Endothelial cell of umbilical vein (primary cell): ENCODE results near the gene LIMA1. TPM values are rescaled to one million over a fixed set of nuclear protein-coding genes. Genes with fewer than 3 reads are reported as not detected.
"Not testable (repeated sequence)": the region's sequence is repeated elsewhere in the genome, so short reads cannot be mapped to it uniquely, and the experiment has no call there.

Experiments
- BruUV-seq: library from RNA; stranded (reverse); fragments of 400-500 nt; replicated peaks from 2 replicates; lab custom pipeline; 2021; lab: Mats Ljungman, UMichigan
- CTCF ChIA-PET: fragments of 300-600, 350-600 bp; sonication (Branson Sonifier 250); formaldehyde crosslinking; loops from one replicate; lab custom pipeline; 2021; ENCODE audit warnings: antibody characterized with exemption, inconsistent platforms; lab: Charles Lee
- POLR2A ChIA-PET: fragments of 300-600, 350-600 bp; sonication (Branson Sonifier 250); formaldehyde crosslinking; loops from one replicate; lab custom pipeline; 2021; ENCODE audit warnings: antibody characterized with exemption, inconsistent platforms; lab: Charles Lee
- DNase-seq: peaks from one replicate; pipeline ENCODE4 v3.0.0-alpha.2; 2011; ENCODE audit warnings: low read depth, low spot score
- FAIRE-seq: peaks from 2 replicates; lab custom pipeline; 2011; peaks lifted over from hg19 to GRCh38; lab: Jason Lieb, UNC
- H2AFZ ChIP-seq: 2 replicates; pipeline ENCODE4 v1.6.0; 2012; ENCODE audit warnings: low read depth, low read length, control low read depth, inconsistent platforms
- H3K27ac ChIP-seq: 2 replicates; pipeline ENCODE4 v1.5.1; 2011; ENCODE audit warnings: low read depth, mild to moderate bottlenecking, control low read depth, low read length, moderate library complexity; ENCODE audit not compliant: insufficient read depth
- H3K27me3 ChIP-seq, 2 experiments: 2 replicates each; pipeline versions ENCODE4 v1.6.0 to v1.6.1; 2011; ENCODE audit warnings: low read length in 2 of 2, mixed read lengths in 1 of 2; ENCODE audit not compliant: control insufficient read depth in 2 of 2, insufficient read depth in 2 of 2
- H3K36me3 ChIP-seq, 2 experiments: 2 replicates in 1 of 2; 3 replicates in 1 of 2; pipeline ENCODE4 v1.5.1; 2011; ENCODE audit warnings: low read length in 2 of 2, mild to moderate bottlenecking in 1 of 2, moderate library complexity in 1 of 2; ENCODE audit not compliant: control insufficient read depth in 2 of 2, insufficient read depth in 2 of 2; ENCODE audit errors: extremely low read depth in 1 of 2
- H3K4me1 ChIP-seq: 3 replicates; pipeline ENCODE4 v1.5.1; 2011; ENCODE audit warnings: mild to moderate bottlenecking, low read length; ENCODE audit not compliant: control insufficient read depth, insufficient read depth; ENCODE audit errors: extremely low read depth
- H3K4me2 ChIP-seq: 2 replicates; pipeline ENCODE4 v1.6.1; 2011; ENCODE audit warnings: low read length, control low read depth, mixed read lengths; ENCODE audit not compliant: insufficient read depth
- H3K4me3 ChIP-seq, 3 experiments: fragments of 200-600 bp in 1 of 3; sonication (generic), shearing (Covaris generic) in 1 of 3; replicated peaks in 1 of 3; 2 replicates each; pipeline ENCODE4 v1.5.1; 2011 to 2016; ENCODE audit warnings: control low read depth in 3 of 3, low read length in 3 of 3, mild to moderate bottlenecking in 2 of 3, inconsistent platforms in 1 of 3, low read depth in 1 of 3, moderate library complexity in 1 of 3; ENCODE audit not compliant: insufficient read depth in 1 of 3
- H3K79me2 ChIP-seq: 2 replicates; pipeline ENCODE4 v1.6.0; 2012; ENCODE audit warnings: low read length, inconsistent platforms; ENCODE audit not compliant: control insufficient read depth, insufficient read depth
- H3K9ac ChIP-seq: replicated peaks from 2 replicates; pipeline ENCODE3; 2011; ENCODE audit warnings: low read length, control low read depth; ENCODE audit not compliant: insufficient read depth; ENCODE audit errors: extremely low read depth
- H3K9me1 ChIP-seq: replicated peaks from 3 replicates; pipeline ENCODE4 v1.6.0; 2011; ENCODE audit warnings: mild to moderate bottlenecking, low read length; ENCODE audit not compliant: control insufficient read depth, insufficient read depth; ENCODE audit errors: extremely low read depth
- H3K9me3 ChIP-seq: replicated peaks from 2 replicates; pipeline ENCODE4 v1.5.1; 2012; ENCODE audit warnings: low read length, inconsistent platforms; ENCODE audit not compliant: control insufficient read depth, insufficient read depth
- H4K20me1 ChIP-seq: replicated peaks from 2 replicates; pipeline ENCODE3; 2011; ENCODE audit warnings: mild to moderate bottlenecking, low read length; ENCODE audit not compliant: control insufficient read depth, insufficient read depth; ENCODE audit errors: extremely low read depth
- MAX ChIP-seq: IDR thresholded peaks from 2 replicates; pipeline ENCODE4 v1.6.1; 2011; ENCODE audit not compliant: insufficient read depth, insufficient read length
- dilution Hi-C: fragments of 300-500 bp; cut with MboI; formaldehyde crosslinking; loops from one replicate; pipeline ENCODE4 v1.15.0; 2019; ENCODE audit warnings: low sequenced_read_pairs; ENCODE audit not compliant: extremely low pct_ligation_motif_present
- intact Hi-C: fragments of 100-400 bp; cut with micrococcal nuclease; formaldehyde crosslinking; loops from one replicate; pipeline ENCODE4 v1.10.0; 2022
- polyA plus RNA-seq, 4 experiments: library from polyadenylated mRNA; depleted of rRNA in 3 of 4; stranded (reverse) in 3 of 4; unstranded in 1 of 4; fragments of >200 nt; gene quantifications; 2 replicates each; pipeline versions ENCODE4 v1.2.1 to v1.2.3, GENCODE V29; 2011 to 2012; ENCODE audit warnings: missing spikeins in 1 of 4
- total RNA-seq: library from RNA; stranded (reverse); gene quantifications from 2 replicates; pipeline ENCODE4 v1.2.3, GENCODE V29; 2021

LIMA1 gene
- total and polyA plus RNA-seq, 2 donors (not counting 3 experiments of a cell fraction or from before 2014, with no cell fraction given), result 35.0 to 87.3 TPM

- Histone ChIP-seq H3K4me3 (no peak overlapping the region), H3K4me2 (no peak overlapping the region), H3K9ac (no peak overlapping the region), H3K27ac (no peak overlapping the region), H3K27me3 (no peaks in the 10 kb centered on the region), H3K4me1 (no peaks in the 10 kb centered on the region), H3K36me3 (no peaks in the 10 kb centered on the region), H3K9me1 (no peaks in the 10 kb centered on the region), H2AFZ (no peak overlapping the region), H3K79me2 (peaks cover 39% of the 10 kb centered on the region), H4K20me1 (no peaks in the 10 kb centered on the region), H3K9me3 (no peaks in the 10 kb centered on the region)
- CTCF ChIA-PET, result interaction anchor here (1.0 to 1.8 kb wide), 4 partner anchors 10 to 72 kb away, joined by 3 to 9 read pairs (median 6); partner anchors contain the start of gene SMARCD1
- FAIRE-seq, result no peak
- dilution Hi-C loops, result no loop called here
- POLR2A ChIA-PET, result interaction anchor here (0.6 kb wide), 1 partner anchor 55 kb away, joined by 3 read pairs; no protein-coding TSS in a partner anchor
- intact Hi-C loops, result no loop called here
- no peak for DNase-seq
- BruUV-seq, result no TSS peak
- no peak for TF ChIP-seq MAX
Observed at GRCh38 chr12:50156641-50157040, 126.7 kb downstream of the LIMA1 start.

- H3K27ac ChIP-seq, H2AFZ ChIP-seq, H4K20me1 ChIP-seq, H3K4me1 ChIP-seq, H3K4me3 ChIP-seq, POLR2A ChIA-PET, intact Hi-C loops, H3K9me3 ChIP-seq, H3K9ac ChIP-seq, FAIRE-seq, BruUV-seq, DNase-seq, dilution Hi-C loops, H3K27me3 ChIP-seq, H3K4me2 ChIP-seq, H3K36me3 ChIP-seq, H3K9me1 ChIP-seq: not testable (repeated sequence)
- peaks cover 34% of the 10 kb centered on the region for H3K79me2 ChIP-seq
- CTCF ChIA-PET, result interaction anchor here (0.8 to 2.4 kb wide), 5 partner anchors 12 to 312 kb away, joined by 3 to 14 read pairs (median 5); partner anchors contain the start of genes CERS5 and COX14
Observed at GRCh38 chr12:50154947-50155346, 128.4 kb downstream of the LIMA1 start.
